Aortic smooth muscle cell (primary cell): ENCODE results near the gene OMG. TPM values are rescaled to one million over a fixed set of nuclear protein-coding genes. Genes with fewer than 3 reads are reported as not detected.

ENCODE experiments used
- total RNA-seq: library from RNA; depleted of rRNA; stranded (reverse); fragments of >200 nt; gene quantifications from 2 replicates; pipeline ENCODE4 v1.2.3, GENCODE V29; 2014

OMG gene, protein sequence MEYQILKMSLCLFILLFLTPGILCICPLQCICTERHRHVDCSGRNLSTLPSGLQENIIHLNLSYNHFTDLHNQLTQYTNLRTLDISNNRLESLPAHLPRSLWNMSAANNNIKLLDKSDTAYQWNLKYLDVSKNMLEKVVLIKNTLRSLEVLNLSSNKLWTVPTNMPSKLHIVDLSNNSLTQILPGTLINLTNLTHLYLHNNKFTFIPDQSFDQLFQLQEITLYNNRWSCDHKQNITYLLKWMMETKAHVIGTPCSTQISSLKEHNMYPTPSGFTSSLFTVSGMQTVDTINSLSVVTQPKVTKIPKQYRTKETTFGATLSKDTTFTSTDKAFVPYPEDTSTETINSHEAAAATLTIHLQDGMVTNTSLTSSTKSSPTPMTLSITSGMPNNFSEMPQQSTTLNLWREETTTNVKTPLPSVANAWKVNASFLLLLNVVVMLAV
- total RNA-seq, result 0.12 and 0.26 TPM in 2 replicates

DNA sequence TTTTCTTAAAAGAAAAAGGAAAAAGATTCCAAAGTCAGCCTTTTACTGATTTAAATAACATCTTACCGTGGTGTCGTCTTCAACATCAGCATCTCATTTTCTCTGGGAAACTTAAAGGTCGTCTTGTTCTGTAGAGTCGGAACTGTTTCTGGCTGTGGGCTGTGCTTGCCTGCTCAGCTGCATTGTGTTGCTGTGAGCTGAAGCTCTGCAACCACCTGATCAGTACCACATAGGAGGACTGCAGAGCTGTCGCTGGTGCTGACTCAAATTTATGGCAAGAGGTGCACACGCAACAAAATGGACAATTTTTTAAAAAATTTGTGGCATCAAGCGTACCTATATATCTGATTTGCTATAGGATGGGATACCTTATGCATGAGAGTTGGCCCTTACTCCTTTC, at the start of gene OMG:
Gene OMG, minus strand, starts transcription at position 150 of the 400 bp plus-strand sequence. CDS start 908 bp downstream, outside the sequence.

DNA sequence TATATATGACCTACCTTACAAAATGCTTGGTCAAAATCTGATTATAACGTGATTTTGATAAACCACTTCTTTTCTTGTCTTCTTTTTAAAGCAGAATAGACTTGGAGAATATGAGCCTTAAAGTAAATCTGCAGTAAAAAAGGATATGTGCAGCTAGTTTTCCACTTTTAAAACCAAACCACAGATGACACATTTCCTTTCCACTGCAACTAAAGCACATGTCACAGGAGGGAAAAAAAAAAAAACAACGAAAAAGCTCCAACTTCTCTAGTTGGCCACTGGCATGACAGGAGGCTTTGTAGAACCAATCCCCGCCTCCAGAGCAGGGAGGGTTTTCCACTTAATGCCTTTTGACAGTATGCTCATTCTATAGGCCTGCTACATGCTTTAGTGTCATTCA, 24.4 kb upstream of the OMG start, which contains the start of gene EVI2A:
Gene EVI2A, minus strand, starts transcription at position 142 of the 400 bp plus-strand sequence. CDS start 2,609 bp downstream, outside the sequence.

DNA sequence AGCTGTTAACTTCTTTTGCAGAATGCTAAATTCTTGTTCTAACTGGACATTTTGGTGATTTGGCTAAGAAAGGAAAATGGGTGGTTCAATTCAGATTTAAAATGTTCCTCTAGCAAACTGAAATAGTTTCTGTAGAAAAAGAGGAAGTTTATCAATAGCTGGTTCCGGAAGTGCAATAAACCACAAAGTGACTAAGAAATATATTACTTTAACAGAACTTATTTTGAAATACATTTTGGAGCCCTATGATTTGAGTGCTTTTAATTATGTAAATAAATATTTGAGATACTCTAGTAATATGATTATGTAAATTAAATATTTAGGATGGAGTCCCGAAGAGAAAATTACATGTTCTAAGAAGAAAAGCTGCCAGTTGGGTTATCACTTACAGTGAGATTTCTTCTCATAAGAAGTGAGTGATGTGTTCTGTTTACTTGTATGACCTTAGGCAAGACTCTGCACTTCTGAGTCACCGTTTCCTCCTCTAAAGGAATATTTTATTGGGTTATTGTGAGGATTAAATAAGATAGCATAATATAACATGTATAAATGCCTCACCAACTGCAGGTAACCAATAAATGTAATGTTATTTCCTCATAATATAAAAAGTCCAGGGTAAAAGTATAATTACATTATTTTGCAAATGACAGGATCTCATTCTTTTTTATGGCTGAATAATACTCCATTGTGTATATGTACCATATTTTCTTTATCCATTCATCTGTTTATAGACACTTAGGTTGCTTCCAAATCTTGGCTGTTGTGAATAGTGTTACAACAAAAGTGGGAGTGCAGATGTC, 17.1 kb upstream of the OMG start, which contains the start of gene EVI2B:
Gene EVI2B, minus strand, starts transcription at position 73 of the 800 bp plus-strand sequence. CDS start 8,445 bp downstream, outside the sequence.

Other genes with a start within 250 kb of the OMG start
- gene NF1, start 202.3 kb downstream of the OMG start, total RNA-seq, result 44.3 and 56.8 TPM in 2 replicates
- 0.13 and 0.19 TPM in 2 replicates for gene EVI2B, start 16.8 kb upstream of the OMG start, total RNA-seq
- gene EVI2A, start 24.4 kb upstream of the OMG start, total RNA-seq, result 6.6 and 9.9 TPM in 2 replicates
- gene RAB11FIP4, start 94.4 kb upstream of the OMG start, total RNA-seq, result 0.19 and 0.40 TPM in 2 replicates